SK-N-SH treated with all-trans-retinoic acid at 6 μM for 48 hours (cell line): ENCODE data around the gene TMEM167B.

Source experiments
- CSDC2 ChIP-seq: fragments of 250-450 bp; sonication (Bioruptor Pico); IDR thresholded peaks from 2 replicates; pipeline ENCODE4 v1.5.0; 2020; ENCODE audit warnings: mild to moderate bottlenecking, moderate library complexity
- GLIS3 ChIP-seq: fragments of 250-450 bp; sonication (Bioruptor Pico); IDR thresholded peaks from 2 replicates; pipeline ENCODE4 v1.5.0; 2020; ENCODE audit warnings: mild to moderate bottlenecking, moderate library complexity
- OSR1 ChIP-seq: fragments of 250-450 bp; sonication (Bioruptor Pico); IDR thresholded peaks from 2 replicates; pipeline ENCODE4 v1.8.0; 2022; ENCODE audit warnings: moderate library complexity, mild to moderate bottlenecking, inconsistent platforms
- PPARA ChIP-seq: fragments of 250-450 bp; sonication (Bioruptor Pico); IDR thresholded peaks from 2 replicates; pipeline ENCODE4 v1.5.0; 2020; ENCODE audit warnings: mild to moderate bottlenecking, borderline replicate concordance
- SNAI2 ChIP-seq: fragments of 250-450 bp; sonication (Bioruptor Pico); IDR thresholded peaks from 2 replicates; pipeline ENCODE4 v1.5.0; 2020; ENCODE audit warnings: mild to moderate bottlenecking, moderate library complexity
- ZFP30 ChIP-seq: fragments of 450-650 bp; formaldehyde crosslinking; IDR thresholded peaks from 2 replicates; pipeline ENCODE4 v1.5.0; 2022; ENCODE audit warnings: mild to moderate bottlenecking, moderate library complexity
- ZNF8 ChIP-seq: fragments of 450-650 bp; formaldehyde crosslinking; IDR thresholded peaks from 2 replicates; pipeline ENCODE4 v1.5.0; 2020; ENCODE audit warnings: mild to moderate bottlenecking, moderate library complexity
- TF ChIP-seq, protein P1 (sequence below): fragments of 250-450 bp; sonication (Bioruptor Pico); IDR thresholded peaks from 2 replicates; pipeline ENCODE4 v1.8.0; 2020; ENCODE audit warnings: mild to moderate bottlenecking, moderate library complexity, borderline replicate concordance
- TF ChIP-seq, protein P2 (sequence below): fragments of 250-450 bp; sonication (Bioruptor Pico); IDR thresholded peaks from 2 replicates; pipeline ENCODE4 v1.5.1; 2020; ENCODE audit warnings: low read depth, mild to moderate bottlenecking, moderate library complexity
- TF ChIP-seq, protein P3 (sequence below): fragments of 250-450 bp; sonication (Bioruptor Pico); IDR thresholded peaks from 2 replicates; pipeline ENCODE4 v1.8.0; 2021; ENCODE audit warnings: low read depth, mild to moderate bottlenecking, moderate library complexity, borderline replicate concordance

DNA sequence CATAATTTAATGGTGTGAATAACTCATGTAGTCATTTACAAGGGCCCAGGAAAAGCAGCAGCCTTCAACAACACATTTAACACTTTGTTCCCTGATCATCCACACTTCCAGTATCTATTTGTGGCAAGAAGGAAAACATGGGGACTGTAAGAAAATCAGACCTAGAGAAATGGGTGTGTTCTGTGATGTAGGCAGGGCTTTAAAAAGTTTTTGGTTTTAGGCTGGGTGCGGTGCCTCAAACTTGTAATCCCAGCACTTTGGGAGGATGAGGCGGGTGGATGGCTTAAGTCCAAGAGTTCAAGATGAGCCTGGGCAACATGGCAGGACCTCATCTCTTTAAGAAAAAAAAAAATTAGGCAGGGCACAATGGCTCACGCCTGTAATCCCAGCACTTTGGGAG lies 34.5 kb upstream of the TMEM167B start:
- TF ChIP-seq, protein P1, sequence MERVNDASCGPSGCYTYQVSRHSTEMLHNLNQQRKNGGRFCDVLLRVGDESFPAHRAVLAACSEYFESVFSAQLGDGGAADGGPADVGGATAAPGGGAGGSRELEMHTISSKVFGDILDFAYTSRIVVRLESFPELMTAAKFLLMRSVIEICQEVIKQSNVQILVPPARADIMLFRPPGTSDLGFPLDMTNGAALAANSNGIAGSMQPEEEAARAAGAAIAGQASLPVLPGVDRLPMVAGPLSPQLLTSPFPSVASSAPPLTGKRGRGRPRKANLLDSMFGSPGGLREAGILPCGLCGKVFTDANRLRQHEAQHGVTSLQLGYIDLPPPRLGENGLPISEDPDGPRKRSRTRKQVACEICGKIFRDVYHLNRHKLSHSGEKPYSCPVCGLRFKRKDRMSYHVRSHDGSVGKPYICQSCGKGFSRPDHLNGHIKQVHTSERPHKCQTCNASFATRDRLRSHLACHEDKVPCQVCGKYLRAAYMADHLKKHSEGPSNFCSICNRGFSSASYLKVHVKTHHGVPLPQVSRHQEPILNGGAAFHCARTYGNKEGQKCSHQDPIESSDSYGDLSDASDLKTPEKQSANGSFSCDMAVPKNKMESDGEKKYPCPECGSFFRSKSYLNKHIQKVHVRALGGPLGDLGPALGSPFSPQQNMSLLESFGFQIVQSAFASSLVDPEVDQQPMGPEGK (CRISPR knock-in tag): no peak
- TF ChIP-seq SNAI2 (CRISPR knock-in tag) (no peak), ZNF8 (CRISPR knock-in tag) (no peak), PPARA (CRISPR knock-in tag) (no peak), OSR1 (no peak), CSDC2 (CRISPR knock-in tag) (no peak), ZFP30 (CRISPR knock-in tag) (no peak), GLIS3 (CRISPR knock-in tag) (no peak)
- TF ChIP-seq, protein P2, sequence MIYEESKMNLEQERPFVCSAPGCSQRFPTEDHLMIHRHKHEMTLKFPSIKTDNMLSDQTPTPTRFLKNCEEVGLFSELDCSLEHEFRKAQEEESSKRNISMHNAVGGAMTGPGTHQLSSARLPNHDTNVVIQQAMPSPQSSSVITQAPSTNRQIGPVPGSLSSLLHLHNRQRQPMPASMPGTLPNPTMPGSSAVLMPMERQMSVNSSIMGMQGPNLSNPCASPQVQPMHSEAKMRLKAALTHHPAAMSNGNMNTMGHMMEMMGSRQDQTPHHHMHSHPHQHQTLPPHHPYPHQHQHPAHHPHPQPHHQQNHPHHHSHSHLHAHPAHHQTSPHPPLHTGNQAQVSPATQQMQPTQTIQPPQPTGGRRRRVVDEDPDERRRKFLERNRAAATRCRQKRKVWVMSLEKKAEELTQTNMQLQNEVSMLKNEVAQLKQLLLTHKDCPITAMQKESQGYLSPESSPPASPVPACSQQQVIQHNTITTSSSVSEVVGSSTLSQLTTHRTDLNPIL: no peak
- TF ChIP-seq, protein P3, sequence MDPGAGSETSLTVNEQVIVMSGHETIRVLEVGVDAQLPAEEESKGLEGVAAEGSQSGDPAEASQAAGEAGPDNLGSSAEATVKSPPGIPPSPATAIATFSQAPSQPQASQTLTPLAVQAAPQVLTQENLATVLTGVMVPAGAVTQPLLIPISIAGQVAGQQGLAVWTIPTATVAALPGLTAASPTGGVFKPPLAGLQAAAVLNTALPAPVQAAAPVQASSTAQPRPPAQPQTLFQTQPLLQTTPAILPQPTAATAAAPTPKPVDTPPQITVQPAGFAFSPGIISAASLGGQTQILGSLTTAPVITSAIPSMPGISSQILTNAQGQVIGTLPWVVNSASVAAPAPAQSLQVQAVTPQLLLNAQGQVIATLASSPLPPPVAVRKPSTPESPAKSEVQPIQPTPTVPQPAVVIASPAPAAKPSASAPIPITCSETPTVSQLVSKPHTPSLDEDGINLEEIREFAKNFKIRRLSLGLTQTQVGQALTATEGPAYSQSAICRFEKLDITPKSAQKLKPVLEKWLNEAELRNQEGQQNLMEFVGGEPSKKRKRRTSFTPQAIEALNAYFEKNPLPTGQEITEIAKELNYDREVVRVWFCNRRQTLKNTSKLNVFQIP: no peak
